Neural crest cell (in vitro differentiated cells): ENCODE data around the gene L1TD1. TPM values are rescaled to one million over a fixed set of nuclear protein-coding genes. Genes with fewer than 3 reads are reported as not detected.

Experiments
- DNase-seq: peaks from one replicate; pipeline ENCODE4 v3.0.0; 2021; ENCODE audit warnings: low read depth, mixed read lengths, low spot score
- H3K27ac Mint-ChIP-seq: one replicate; pipeline ENCODE4 v1.8.0; 2021; ENCODE audit warnings: mild to moderate bottlenecking, mixed read lengths; ENCODE audit not compliant: unreplicated experiment
- H3K27me3 Mint-ChIP-seq: 2 replicates; pipeline ENCODE4 v1.8.0; 2021; ENCODE audit warnings: low read depth, mild to moderate bottlenecking, mixed read lengths
- H3K36me3 Mint-ChIP-seq: 2 replicates; pipeline ENCODE4 v1.8.0; 2021; ENCODE audit warnings: low read depth, mild to moderate bottlenecking, mixed read lengths
- H3K4me1 Mint-ChIP-seq: 2 replicates; pipeline ENCODE4 v1.8.0; 2021; ENCODE audit warnings: mixed read lengths
- H3K4me3 Mint-ChIP-seq: one replicate; pipeline ENCODE4 v1.8.0; 2021; ENCODE audit warnings: mild to moderate bottlenecking, mixed read lengths
- H3K9me3 Mint-ChIP-seq: 2 replicates; pipeline ENCODE4 v1.8.0; 2021; ENCODE audit warnings: mixed read lengths
- total RNA-seq: library from RNA; stranded (reverse); gene quantifications from 2 replicates; pipeline ENCODE4 v1.2.1, GENCODE V29; 2021
- TF ChIP-seq, protein P1 (sequence below): fragments of 200-600 bp; sonication (generic); conservative IDR thresholded peaks from 2 replicates; pipeline ENCODE4 v1.5.0; 2021; ENCODE audit warnings: antibody characterized with exemption, mild to moderate bottlenecking

The L1TD1 gene
- total RNA-seq, 1 donor from 2014 or later: 10.1 TPM

DNA sequence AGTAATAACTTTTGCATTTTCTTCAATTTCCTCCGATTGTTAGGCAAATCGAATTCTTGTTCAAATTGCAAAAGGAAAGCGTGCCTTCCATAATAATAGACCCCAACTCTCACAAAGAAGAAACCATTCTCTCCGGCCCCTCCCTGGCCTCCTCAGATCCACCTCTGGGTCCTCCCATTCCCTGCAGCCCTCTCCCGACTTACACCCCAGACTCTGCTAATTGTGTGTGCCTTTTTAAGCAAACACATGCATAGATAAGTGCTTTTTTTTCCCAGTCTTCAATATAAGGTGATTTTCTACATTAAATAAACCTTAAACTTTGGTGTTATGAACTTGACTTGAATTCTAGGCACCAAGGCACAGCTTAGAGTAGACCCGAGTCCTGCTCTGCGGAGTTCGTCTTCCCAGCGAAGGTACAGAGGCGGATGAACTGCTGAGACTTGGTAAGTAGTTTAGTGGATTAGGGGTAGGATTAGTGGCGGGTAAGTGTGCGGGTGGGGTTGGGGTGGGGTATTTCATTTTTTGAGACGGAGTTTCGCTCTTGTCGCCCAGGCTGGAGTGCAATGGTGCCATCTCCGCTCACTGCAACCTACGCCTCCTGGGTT, 1.5 kb downstream of the L1TD1 start:
- TF ChIP-seq, protein P1, sequence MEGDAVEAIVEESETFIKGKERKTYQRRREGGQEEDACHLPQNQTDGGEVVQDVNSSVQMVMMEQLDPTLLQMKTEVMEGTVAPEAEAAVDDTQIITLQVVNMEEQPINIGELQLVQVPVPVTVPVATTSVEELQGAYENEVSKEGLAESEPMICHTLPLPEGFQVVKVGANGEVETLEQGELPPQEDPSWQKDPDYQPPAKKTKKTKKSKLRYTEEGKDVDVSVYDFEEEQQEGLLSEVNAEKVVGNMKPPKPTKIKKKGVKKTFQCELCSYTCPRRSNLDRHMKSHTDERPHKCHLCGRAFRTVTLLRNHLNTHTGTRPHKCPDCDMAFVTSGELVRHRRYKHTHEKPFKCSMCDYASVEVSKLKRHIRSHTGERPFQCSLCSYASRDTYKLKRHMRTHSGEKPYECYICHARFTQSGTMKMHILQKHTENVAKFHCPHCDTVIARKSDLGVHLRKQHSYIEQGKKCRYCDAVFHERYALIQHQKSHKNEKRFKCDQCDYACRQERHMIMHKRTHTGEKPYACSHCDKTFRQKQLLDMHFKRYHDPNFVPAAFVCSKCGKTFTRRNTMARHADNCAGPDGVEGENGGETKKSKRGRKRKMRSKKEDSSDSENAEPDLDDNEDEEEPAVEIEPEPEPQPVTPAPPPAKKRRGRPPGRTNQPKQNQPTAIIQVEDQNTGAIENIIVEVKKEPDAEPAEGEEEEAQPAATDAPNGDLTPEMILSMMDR: no peak
- Mint-ChIP-seq H3K27ac (no peak overlapping the region), H3K9me3 (peaks cover 5% of the 10 kb centered on the region), H3K27me3 (peaks cover 61% of the 10 kb centered on the region), H3K4me3 (peak overlapping the region; percentile 91), H3K36me3 (peaks cover 4% of the 10 kb centered on the region), H3K4me1 (peaks cover 32% of the 10 kb centered on the region)
- no peak for DNase-seq

DNA sequence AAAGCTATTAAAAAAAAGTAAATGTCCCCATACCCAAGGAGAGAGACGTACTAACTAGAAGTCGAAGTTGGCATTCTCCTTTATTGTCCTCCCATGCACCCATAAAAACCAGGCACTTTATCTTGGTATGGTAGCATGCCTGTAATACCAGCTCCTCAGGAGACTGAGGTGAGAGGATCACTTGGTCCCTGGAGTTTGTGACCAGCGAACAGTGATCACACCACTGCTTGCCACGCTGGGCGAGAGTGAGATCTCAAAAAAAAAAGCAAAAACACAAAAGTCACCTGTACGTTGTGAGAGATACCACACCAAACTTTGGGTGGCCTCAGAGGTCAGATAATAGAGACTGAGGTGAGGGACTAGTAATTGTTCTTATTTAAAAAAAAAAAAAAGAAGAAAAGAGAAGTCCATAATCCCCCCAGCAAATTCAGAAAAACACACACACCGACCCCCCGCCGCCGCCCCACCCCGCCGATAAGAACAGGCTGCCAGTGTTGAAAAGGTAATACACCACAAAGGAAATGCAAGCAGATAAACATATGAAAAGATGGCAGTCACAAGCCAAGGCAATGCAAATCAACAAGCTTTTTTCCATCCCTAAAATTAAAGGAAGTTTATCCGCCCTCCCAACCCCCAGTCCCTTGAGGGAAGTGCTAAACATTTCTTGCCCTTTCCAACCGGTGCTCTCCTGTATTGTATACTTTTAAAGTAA, 3.6 kb downstream of the L1TD1 start:
- no peak for DNase-seq
- Mint-ChIP-seq H3K27me3 (peaks cover 59% of the 10 kb centered on the region), H3K4me1 (peaks cover 32% of the 10 kb centered on the region), H3K4me3 (peak overlapping the region; percentile 4), H3K27ac (no peak overlapping the region), H3K9me3 (peaks cover 5% of the 10 kb centered on the region), H3K36me3 (peaks cover 4% of the 10 kb centered on the region)
- TF ChIP-seq, protein P1: no peak

DNA sequence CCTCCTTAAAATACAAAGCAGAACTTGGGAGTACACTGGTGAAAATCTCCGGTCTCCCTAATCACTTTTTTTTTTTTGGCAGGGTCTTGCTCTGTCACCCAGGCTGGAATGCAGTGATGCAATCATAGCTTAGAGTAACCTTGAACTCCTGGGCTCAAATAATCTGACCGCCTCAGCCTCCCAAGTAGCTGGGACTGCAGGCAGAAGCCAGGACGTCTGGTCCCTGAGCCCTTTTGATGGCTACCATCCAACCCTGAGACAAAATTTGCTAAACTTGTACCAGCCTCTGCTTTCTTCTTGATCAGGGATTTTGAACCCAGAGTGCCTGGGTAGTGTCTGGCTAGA, 4.1 kb downstream of the L1TD1 start:
- peak overlapping the region; percentile 4 for H3K4me3 Mint-ChIP-seq
- peaks cover 5% of the 10 kb centered on the region for H3K9me3 Mint-ChIP-seq
- H3K27me3 Mint-ChIP-seq: peaks cover 54% of the 10 kb centered on the region
- no peak for DNase-seq
- H3K27ac Mint-ChIP-seq: no peak overlapping the region
- peaks cover 32% of the 10 kb centered on the region for H3K4me1 Mint-ChIP-seq
- TF ChIP-seq, protein P1: no peak
- peaks cover 4% of the 10 kb centered on the region for H3K36me3 Mint-ChIP-seq

DNA sequence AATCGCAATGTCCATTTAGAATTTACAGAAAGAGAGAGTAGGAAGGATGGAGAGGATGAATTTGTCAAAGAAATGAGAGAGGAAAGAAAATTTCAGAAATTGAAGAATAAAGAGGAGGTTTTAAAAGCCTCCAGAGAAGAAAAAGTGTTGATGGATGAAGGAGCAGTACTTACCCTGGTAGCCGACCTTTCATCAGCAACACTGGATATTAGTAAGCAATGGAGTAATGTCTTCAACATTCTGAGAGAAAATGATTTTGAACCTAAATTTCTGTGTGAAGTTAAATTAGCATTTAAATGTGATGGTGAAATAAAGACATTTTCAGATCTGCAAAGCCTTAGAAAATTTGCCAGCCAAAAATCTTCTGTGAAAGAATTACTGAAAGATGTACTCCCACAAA, 12.5 kb downstream of the L1TD1 start:
- no peak overlapping the region for H3K4me3 Mint-ChIP-seq
- H3K9me3 Mint-ChIP-seq: peaks cover 20% of the 10 kb centered on the region
- TF ChIP-seq, protein P1: no peak
- no peak overlapping the region for H3K27ac Mint-ChIP-seq
- peaks cover 53% of the 10 kb centered on the region for H3K36me3 Mint-ChIP-seq
- no peaks in the 10 kb centered on the region for H3K4me1 Mint-ChIP-seq
- no peaks in the 10 kb centered on the region for H3K27me3 Mint-ChIP-seq
- DNase-seq: no peak

DNA sequence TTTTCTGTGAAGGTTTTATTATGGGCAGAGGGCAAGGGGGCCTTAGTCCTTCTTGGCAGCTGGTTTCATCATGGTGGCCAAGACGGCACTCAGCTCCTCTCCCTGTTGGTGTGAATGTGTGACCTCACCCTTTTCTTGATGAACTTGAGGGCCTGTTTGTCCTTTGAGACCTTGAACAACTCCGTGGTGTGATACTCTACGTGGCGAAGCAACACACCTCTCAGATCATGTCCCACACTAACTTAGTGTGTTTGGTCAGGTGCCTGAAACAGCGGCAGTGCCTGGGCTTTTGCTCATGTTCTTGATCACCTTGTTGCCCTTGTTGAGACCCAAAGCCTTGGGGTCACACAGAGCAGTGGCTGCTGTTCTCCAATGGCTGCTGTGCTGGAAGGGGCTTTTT, 13.4 kb downstream of the L1TD1 start:
- TF ChIP-seq, protein P1: no peak
- Mint-ChIP-seq H3K9me3 (peaks cover 20% of the 10 kb centered on the region), H3K36me3 (peaks cover 54% of the 10 kb centered on the region), H3K27ac (peak overlapping the region; percentile 78), H3K4me3 (no peak overlapping the region), H3K27me3 (no peaks in the 10 kb centered on the region), H3K4me1 (no peaks in the 10 kb centered on the region)
- DNase-seq: no peak
